ENCODE results near the gene MLH3.

DNA sequence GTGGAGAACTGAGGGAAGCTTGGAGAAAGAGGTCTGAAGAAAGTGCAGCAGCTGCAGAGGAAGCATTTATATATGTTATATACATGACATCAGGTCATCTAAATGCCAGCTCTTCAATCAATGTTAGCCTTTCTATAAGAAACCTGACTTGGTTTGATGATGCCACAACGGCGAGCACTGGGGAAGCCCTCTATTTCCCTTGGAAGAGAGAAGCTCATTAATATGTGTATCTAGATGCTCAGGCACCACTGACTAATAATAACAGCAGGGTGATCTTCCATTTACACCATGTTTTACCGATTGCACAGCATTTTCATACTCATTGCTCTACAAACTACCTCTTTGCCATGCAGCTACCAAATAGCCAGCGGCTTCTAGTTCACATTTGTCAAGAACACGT, 11.7 kb upstream of the MLH3 start:
- no peak for TF ChIP-seq POLR2A (IDR thresholded peaks at IDR 0.05)
- TF ChIP-seq, protein P1, sequence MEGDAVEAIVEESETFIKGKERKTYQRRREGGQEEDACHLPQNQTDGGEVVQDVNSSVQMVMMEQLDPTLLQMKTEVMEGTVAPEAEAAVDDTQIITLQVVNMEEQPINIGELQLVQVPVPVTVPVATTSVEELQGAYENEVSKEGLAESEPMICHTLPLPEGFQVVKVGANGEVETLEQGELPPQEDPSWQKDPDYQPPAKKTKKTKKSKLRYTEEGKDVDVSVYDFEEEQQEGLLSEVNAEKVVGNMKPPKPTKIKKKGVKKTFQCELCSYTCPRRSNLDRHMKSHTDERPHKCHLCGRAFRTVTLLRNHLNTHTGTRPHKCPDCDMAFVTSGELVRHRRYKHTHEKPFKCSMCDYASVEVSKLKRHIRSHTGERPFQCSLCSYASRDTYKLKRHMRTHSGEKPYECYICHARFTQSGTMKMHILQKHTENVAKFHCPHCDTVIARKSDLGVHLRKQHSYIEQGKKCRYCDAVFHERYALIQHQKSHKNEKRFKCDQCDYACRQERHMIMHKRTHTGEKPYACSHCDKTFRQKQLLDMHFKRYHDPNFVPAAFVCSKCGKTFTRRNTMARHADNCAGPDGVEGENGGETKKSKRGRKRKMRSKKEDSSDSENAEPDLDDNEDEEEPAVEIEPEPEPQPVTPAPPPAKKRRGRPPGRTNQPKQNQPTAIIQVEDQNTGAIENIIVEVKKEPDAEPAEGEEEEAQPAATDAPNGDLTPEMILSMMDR (IDR thresholded peaks at IDR 0.05): no peak
- no peak for TF ChIP-seq POLR2AphosphoS5 (IDR thresholded peaks at IDR 0.05)

All from prostate gland (tissue), 2 donors.